B cell (primary cell): ENCODE measurements around the gene EYA3.

ENCODE experiments used
- CTCF ChIP-seq: fragments of 200-600 bp; IDR thresholded peaks from one replicate; pipeline ENCODE4 v1.8.0; 2022; ENCODE audit warnings: antibody characterized with exemption, mild to moderate bottlenecking
- EZH2 ChIP-seq: IDR thresholded peaks from 2 replicates; pipeline ENCODE4 v1.6.1; 2012; ENCODE audit warnings: borderline replicate concordance, low read depth, mild to moderate bottlenecking, moderate library complexity, low read length; ENCODE audit not compliant: insufficient read depth, poor library complexity, severe bottlenecking

- TF ChIP-seq CTCF, result no peak
- TF ChIP-seq EZH2, result no peak
Measured at GRCh38 chr1:28027238-28027637, 61.2 kb downstream of the EYA3 start.
